Small intestine (tissue), 4 donors: ENCODE results near the gene SEC23B. TPM values are rescaled to one million over a fixed set of nuclear protein-coding genes. Genes with fewer than 3 reads are reported as not detected.

ENCODE experiments used
- polyA plus RNA-seq, 4 donors: library from polyadenylated mRNA; stranded (reverse) in 3 of 4; unstranded in 1 of 4; fragments of 200-250 nt in 3 of 4; fragments of 120-200 nt in 1 of 4; gene quantifications; one replicate each; pipeline versions ENCODE4 v1.2.1 to v1.2.3, GENCODE V29; 2013
- donor health status: healthy with polysubstance abuse.
- donor health status: Bipolar disorder and iron deficiency.
- donor health status: healthy.

SEC23B gene
- polyA plus RNA-seq, 4 donors = 17.2 to 34.1 (median 24.1) TPM

Other genes starting within 250 kb of the SEC23B start
- 10 to 100 TPM in 2 of 4 donors, 1 to 10 TPM in 2; 7.5 to 19.6 (median 10.9) TPM for gene ZNF133, start 219.4 kb upstream of the SEC23B start, polyA plus RNA-seq
- 1 to 10 TPM in 1 of 4 donors, under 1 TPM in 2, not detected in 1; 0.54 to 1.8 (median 0.85) TPM for gene DZANK1, start 40.9 kb upstream of the SEC23B start, polyA plus RNA-seq
- gene POLR3F, start 40.5 kb upstream of the SEC23B start, polyA plus RNA-seq = 1 to 10 TPM; 4.9 to 8.5 (median 6.7) TPM
- gene RBBP9, start 10.7 kb upstream of the SEC23B start, polyA plus RNA-seq = 10 to 100 TPM in 1 of 4 donors, 1 to 10 TPM in 3; 5.7 to 24.1 (median 7.2) TPM
- 100 to 1,000 TPM; 106 to 205 (median 156) TPM for gene SMIM26, start 59.5 kb downstream of the SEC23B start, polyA plus RNA-seq
- 10 to 100 TPM in 3 of 4 donors, 1 to 10 TPM in 1; 9.6 to 25.8 (median 16.1) TPM for gene DTD1, start 80.1 kb downstream of the SEC23B start, polyA plus RNA-seq